K562 (cell line): Measurements from ENCODE around the gene CPSF4. TPM values are rescaled to one million over a fixed set of nuclear protein-coding genes. Genes with fewer than 3 reads are reported as not detected.

Experiments
- ATAC-seq: fragments of 200-7000 bp; cut with Tn5 transposase; 3 replicates; pipeline ENCODE4 v1.9.1; 2020; ENCODE audit warnings: moderate library complexity
- BruUV-seq: library from RNA; stranded (reverse); fragments of 400-500 nt; replicated peaks from 2 replicates; lab custom pipeline; 2021; lab: Mats Ljungman, UMichigan
- CTCF ChIA-PET: fragments of 300-600 bp; formaldehyde crosslinking; extraction: SDS; loops from one replicate; lab custom pipeline; 2021; ENCODE audit warnings: low intra/inter-chr PET ratio; lab: Yijun Ruan, JAX
- POLR2A ChIA-PET: fragments of 300-600, 350-650 bp; sonication (Branson Sonifier 250); formaldehyde crosslinking; extraction: SDS; loops from one replicate; lab custom pipeline; 2021; ENCODE audit warnings: antibody characterized with exemption, inconsistent platforms; lab: Yijun Ruan, JAX
- DNase-seq, 4 experiments: peaks; one replicate each; pipeline versions ENCODE4 v3.0.0 to v3.0.0-alpha.2; 2011 to 2018; ENCODE audit warnings: low spot score in 3 of 4, mixed read lengths in 3 of 4; ENCODE audit errors: extremely low read depth in 1 of 4
- FAIRE-seq: peaks from 2 replicates; lab custom pipeline; 2011; peaks lifted over from hg19 to GRCh38; lab: Jason Lieb, UNC
- H2AFZ ChIP-seq: 2 replicates; pipeline ENCODE4 v1.6.0; 2011; ENCODE audit warnings: low read depth, low read length, control low read depth, inconsistent platforms
- H3K27ac ChIP-seq: fragments of 200-600 bp; 3 replicates; pipeline ENCODE4 v1.8.0; 2011; ENCODE audit warnings: low read depth, mild to moderate bottlenecking, control low read depth, inconsistent platforms, low read length, moderate library complexity, mixed read lengths; ENCODE audit errors: extremely low read depth
- H3K27me3 ChIP-seq, 2 experiments: fragments of 300-600 bp in 1 of 2; 2 replicates in 1 of 2; 3 replicates in 1 of 2; pipeline versions ENCODE4 v1.6.0 to v1.8.0; 2011; ENCODE audit warnings: inconsistent platforms in 2 of 2, low read length in 2 of 2, mild to moderate bottlenecking in 1 of 2, mixed read lengths in 1 of 2, moderate library complexity in 1 of 2; ENCODE audit not compliant: control insufficient read depth in 2 of 2, insufficient read depth in 2 of 2
- H3K36me3 ChIP-seq: fragments of 300-600 bp; 3 replicates; pipeline ENCODE4 v1.8.0; 2011; ENCODE audit warnings: mild to moderate bottlenecking, low read length, inconsistent platforms; ENCODE audit not compliant: control insufficient read depth, insufficient read depth
- H3K4me1 ChIP-seq, 2 experiments: fragments of 200-600 bp in 1 of 2; replicated peaks in 1 of 2; 2 replicates in 1 of 2; 3 replicates in 1 of 2; pipeline versions ENCODE4 v1.5.1 to v1.8.0; 2011; ENCODE audit warnings: inconsistent platforms in 2 of 2, low read length in 2 of 2, mild to moderate bottlenecking in 1 of 2, mixed read lengths in 1 of 2, moderate library complexity in 1 of 2; ENCODE audit not compliant: control insufficient read depth in 2 of 2, insufficient read depth in 2 of 2
- H3K4me2 ChIP-seq: 2 replicates; pipeline ENCODE4 v1.6.1; 2011; ENCODE audit warnings: low read length, control low read depth, inconsistent platforms, mixed read lengths; ENCODE audit not compliant: insufficient read depth
- H3K4me3 ChIP-seq: fragments of 200-600 bp; sonication (generic), shearing (Covaris generic); 2 replicates; pipeline ENCODE4 v1.5.1; 2016; ENCODE audit warnings: control low read depth, inconsistent platforms
- H3K79me2 ChIP-seq: fragments of 200-600 bp; 3 replicates; pipeline ENCODE4 v1.8.0; 2011; ENCODE audit warnings: low read length, inconsistent platforms; ENCODE audit not compliant: control insufficient read depth, insufficient read depth
- H3K9ac ChIP-seq, 2 experiments: 2 replicates each; pipeline versions ENCODE4 v1.6.0 to v1.6.1; 2011; ENCODE audit warnings: low read depth in 2 of 2, low read length in 2 of 2, control low read depth in 1 of 2, inconsistent platforms in 1 of 2, mild to moderate bottlenecking in 1 of 2, mixed read lengths in 1 of 2; ENCODE audit not compliant: insufficient read depth in 1 of 2
- H3K9me1 ChIP-seq: one replicate; pipeline ENCODE4 v1.6.0; 2011; ENCODE audit warnings: inconsistent platforms, mild to moderate bottlenecking, low read length, moderate library complexity; ENCODE audit not compliant: control insufficient read depth, insufficient read depth
- H3K9me3 ChIP-seq: replicated peaks from 2 replicates; pipeline ENCODE4 v1.5.1; 2011; ENCODE audit warnings: low read depth, low read length, inconsistent platforms; ENCODE audit not compliant: control insufficient read depth, insufficient read depth
- H4K20me1 ChIP-seq: replicated peaks from 2 replicates; pipeline ENCODE4 v1.6.1; 2011; ENCODE audit warnings: low read length, inconsistent platforms, mixed read lengths; ENCODE audit not compliant: control insufficient read depth, insufficient read depth
- EWSR1 ChIP-seq: fragments of 450-650 bp; IDR thresholded peaks from 2 replicates; pipeline ENCODE4 v1.6.1; 2018; ENCODE audit warnings: borderline replicate concordance, mild to moderate bottlenecking, low read depth, moderate library complexity; ENCODE audit not compliant: partially characterized antibody
- FOXJ2 ChIP-seq: fragments of 200-800 bp; sonication (Bioruptor generic); IDR thresholded peaks from 2 replicates; pipeline ENCODE4 v1.6.1; 2016; ENCODE audit warnings: missing genetic modification characterization, missing compliant biosample characterization
- HNRNPH1 ChIP-seq: fragments of 200-400 bp; formaldehyde crosslinking; optimal IDR thresholded peaks from 2 replicates; pipeline ENCODE3; 2017; ENCODE audit warnings: low read depth, mild to moderate bottlenecking, low read length, moderate library complexity
- RBM14 ChIP-seq: fragments of 200-400 bp; formaldehyde crosslinking; IDR thresholded peaks from 2 replicates; pipeline ENCODE4 v1.6.1; 2018; ENCODE audit warnings: low read depth, mild to moderate bottlenecking, low read length, moderate library complexity, borderline replicate concordance; ENCODE audit not compliant: insufficient read depth
- TFE3 ChIP-seq: fragments of 450-650 bp; formaldehyde crosslinking; IDR thresholded peaks from 2 replicates; pipeline ENCODE4 v1.4.0; 2020; ENCODE audit warnings: mild to moderate bottlenecking, mixed read lengths
- YBX1 ChIP-seq: fragments of 450-650 bp; IDR thresholded peaks from 2 replicates; pipeline ENCODE4 v1.7.1; 2016; ENCODE audit warnings: mild to moderate bottlenecking
- WGBS: fragments of 100-300 bp; shearing (Covaris generic); methylation state at CpG from one replicate; pipeline ENCODE4 v1.1.6; 2016; ENCODE audit warnings: low coverage, mixed read lengths; ENCODE audit not compliant: insufficient coverage; ENCODE audit errors: missing lambda C conversion rate; 5-methylcytosine and 5-hydroxymethylcytosine counted together
- in situ Hi-C: fragments of 300-500 bp; cut with MboI; formaldehyde crosslinking; loops from 4 replicates; pipeline ENCODE4 v1.15.0; 2018; ENCODE audit warnings: inconsistent platforms, mixed read lengths
- intact Hi-C: fragments of 100-400 bp; cut with micrococcal nuclease; formaldehyde crosslinking; loops from 2 replicates; pipeline ENCODE4 v1.14.2; 2022
- polyA plus RNA-seq, 8 experiments: library from polyadenylated mRNA; depleted of rRNA in 4 of 8; stranded (reverse) in 5 of 8; unstranded in 3 of 8; fragments of >200 nt; fragmentation: Nextera tagmentation in 2 of 8; fragmentation: Illumina TruSeq in 1 of 8; extraction: Ambion mirVana in 2 of 8; extraction: Trizol in 1 of 8; gene quantifications; 2 replicates each; pipeline versions ENCODE4 v1.2.1 to v1.2.3, GENCODE V29; 2011 to 2014; ENCODE audit warnings: inconsistent platforms in 1 of 8, missing spikeins in 1 of 8
- total RNA-seq, 7 experiments: library from RNA; depleted of rRNA in 6 of 7; stranded (reverse); fragments of >200 nt in 6 of 7; fragmentation: Illumina TruSeq in 2 of 7; extraction: Trizol in 2 of 7; gene quantifications; 2 replicates each; pipeline versions ENCODE4 v1.2.1 to v1.2.3, GENCODE V29; 2011 to 2021; ENCODE audit warnings: low replicate concordance in 1 of 7
- TF ChIP-seq, protein P1 (sequence below): sonication (generic); formaldehyde crosslinking; IDR thresholded peaks from 2 replicates; pipeline ENCODE4 v1.8.1; 2023; ENCODE audit warnings: mild to moderate bottlenecking, missing genetic modification reagents

The CPSF4 gene
- total and polyA plus RNA-seq, 9 of the 15 experiments (the other 6 are each of a cell fraction or from before 2014, with no cell fraction given) = 16.9 to 118 (median 71.7) TPM

DNA sequence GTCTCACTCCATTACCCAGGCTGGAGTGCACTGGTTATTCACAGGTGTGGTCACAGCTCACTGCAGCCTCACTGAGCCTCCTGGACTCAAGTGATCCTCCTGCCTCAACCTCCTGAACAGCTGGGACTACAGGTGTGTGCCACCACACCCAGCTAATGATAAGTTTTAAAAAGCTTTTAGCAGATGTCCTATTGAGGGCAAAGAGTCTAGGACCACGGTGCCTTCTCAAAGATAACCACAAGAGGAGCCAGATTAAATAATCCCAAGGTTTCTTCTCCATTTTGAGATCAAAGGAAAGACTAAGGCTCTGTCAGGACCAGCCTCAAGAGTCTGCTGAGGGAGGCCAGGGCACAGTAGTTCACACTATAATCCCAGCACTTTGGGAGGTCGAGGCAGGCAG, 22.5 kb downstream of the CPSF4 start (continued):
- TF ChIP-seq, protein P1, sequence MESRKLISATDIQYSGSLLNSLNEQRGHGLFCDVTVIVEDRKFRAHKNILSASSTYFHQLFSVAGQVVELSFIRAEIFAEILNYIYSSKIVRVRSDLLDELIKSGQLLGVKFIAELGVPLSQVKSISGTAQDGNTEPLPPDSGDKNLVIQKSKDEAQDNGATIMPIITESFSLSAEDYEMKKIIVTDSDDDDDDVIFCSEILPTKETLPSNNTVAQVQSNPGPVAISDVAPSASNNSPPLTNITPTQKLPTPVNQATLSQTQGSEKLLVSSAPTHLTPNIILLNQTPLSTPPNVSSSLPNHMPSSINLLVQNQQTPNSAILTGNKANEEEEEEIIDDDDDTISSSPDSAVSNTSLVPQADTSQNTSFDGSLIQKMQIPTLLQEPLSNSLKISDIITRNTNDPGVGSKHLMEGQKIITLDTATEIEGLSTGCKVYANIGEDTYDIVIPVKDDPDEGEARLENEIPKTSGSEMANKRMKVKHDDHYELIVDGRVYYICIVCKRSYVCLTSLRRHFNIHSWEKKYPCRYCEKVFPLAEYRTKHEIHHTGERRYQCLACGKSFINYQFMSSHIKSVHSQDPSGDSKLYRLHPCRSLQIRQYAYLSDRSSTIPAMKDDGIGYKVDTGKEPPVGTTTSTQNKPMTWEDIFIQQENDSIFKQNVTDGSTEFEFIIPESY (CRISPR knock-in tag) = no peak

GRCh38 chr7:99465421-99465768, 26.7 kb downstream of the CPSF4 start:
- under 1% methylated on average over 9 of the region's 9 CpGs for WGBS
- Histone ChIP-seq H3K4me1 (peaks cover 13 to 36% of the 10 kb centered on the region in 2 experiments; a peak in 4 of 5 replicates), H3K4me3 (peak overlapping the region; percentile 83), H3K4me2 (peak overlapping the region; percentile 99), H3K27ac (peak overlapping the region; percentile 94), H4K20me1 (peaks cover 22% of the 10 kb centered on the region), H3K79me2 (peaks cover 60% of the 10 kb centered on the region), H3K9me1 (no peaks in the 10 kb centered on the region), H3K36me3 (peaks cover 47% of the 10 kb centered on the region), H3K27me3 (no peaks in the 10 kb centered on the region), H3K9me3 (no peaks in the 10 kb centered on the region), H2AFZ (peak overlapping the region; percentile 98), H3K9ac (peak overlapping the region; percentile 99)
- DNase-seq (peak in 1 of 4 experiments; percentile 34), FAIRE-seq (peak; percentile 48), ATAC-seq (peak; percentile 38)
- TF ChIP-seq RBM14 (no peak), HNRNPH1 (no peak), TFE3 (CRISPR knock-in tag) (no peak), YBX1 (no peak), EWSR1 (no peak), FOXJ2 (tag) (0 out of 2 replicates have a peak, but pooled peaks have one; percentile 25)
- CTCF ChIA-PET = no interaction called here
- intact Hi-C loops = no loop called here
- BruUV-seq = TSS peak; percentile 66
- POLR2A ChIA-PET = interaction anchor here (0.5 to 3.9 kb wide), 10 partner anchors 9 to 57 kb away, joined by 3 to 28 read pairs (median 4); partner anchors contain the start of gene BUD31
- in situ Hi-C loops = no loop called here
